HG02763 (cell line): ENCODE data around the gene CORO2B.
"Not testable (repeated sequence)": the region's sequence is repeated elsewhere in the genome, so short reads cannot be mapped to it uniquely, and the experiment has no call there.

Source experiments
- ATAC-seq: cut with Tn5 transposase; IDR thresholded peaks from one replicate; pipeline ENCODE4 v1.9.1; 2021; ENCODE audit warnings: mild to moderate bottlenecking, moderate library complexity; ENCODE audit not compliant: unreplicated experiment

The CORO2B gene

DNA sequence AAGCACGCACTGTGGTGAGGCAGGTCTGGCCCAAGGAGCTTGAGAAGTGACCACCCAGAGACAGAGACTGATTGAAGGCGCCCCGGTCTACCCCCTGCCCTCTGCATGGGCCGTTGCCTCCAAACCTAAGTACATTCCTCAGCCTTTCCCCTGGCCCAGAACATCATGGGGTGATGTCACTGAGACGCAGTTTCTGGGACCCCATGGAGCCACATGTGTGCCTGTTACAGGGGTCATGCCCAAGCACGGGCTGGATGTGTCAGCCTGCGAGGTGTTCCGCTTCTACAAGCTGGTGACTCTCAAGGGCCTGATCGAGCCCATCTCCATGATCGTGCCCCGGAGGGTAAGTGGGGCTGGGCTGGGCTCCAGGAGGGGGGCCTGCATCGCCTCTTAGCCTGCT is 139.7 kb downstream of the CORO2B start:
- ATAC-seq: no peak

DNA sequence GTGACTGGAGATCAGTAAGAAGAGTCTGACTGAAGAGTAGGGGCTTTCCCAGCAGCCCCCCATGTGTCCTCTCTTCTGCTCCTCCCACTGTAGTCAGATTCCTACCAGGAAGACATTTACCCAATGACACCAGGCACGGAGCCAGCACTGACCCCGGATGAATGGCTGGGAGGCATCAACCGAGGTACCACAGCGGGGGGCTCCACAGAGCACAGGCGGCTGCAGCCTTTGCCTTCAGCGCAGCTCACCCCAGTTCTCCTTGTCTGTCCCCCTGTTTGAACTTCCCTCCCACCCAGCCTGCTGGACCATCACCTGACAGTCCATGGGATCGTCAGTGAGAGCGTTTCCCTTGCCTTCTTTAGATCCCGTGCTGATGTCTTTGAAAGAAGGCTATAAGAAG is 140.3 kb downstream of the CORO2B start:
- ATAC-seq: no peak

DNA sequence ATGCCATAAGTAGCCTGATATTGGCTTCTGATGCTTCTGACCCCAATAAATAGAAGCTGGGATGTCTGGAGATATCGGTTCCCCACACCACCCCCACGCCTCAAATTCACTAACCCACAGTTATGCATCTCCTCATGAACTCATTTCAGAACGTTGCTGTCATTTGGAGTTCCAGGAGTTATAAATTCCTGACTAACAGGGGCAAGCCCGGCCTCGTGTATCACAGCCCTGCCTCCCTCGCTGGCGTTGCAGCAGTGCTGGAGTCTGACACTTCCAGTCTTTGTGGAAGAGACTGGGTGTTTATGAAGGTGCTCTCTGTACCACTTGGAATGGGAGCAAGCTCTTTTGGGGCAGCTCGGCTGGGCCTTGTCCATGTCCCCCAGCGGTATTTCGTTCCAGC is 140.9 kb downstream of the CORO2B start:
- no peak for ATAC-seq

DNA sequence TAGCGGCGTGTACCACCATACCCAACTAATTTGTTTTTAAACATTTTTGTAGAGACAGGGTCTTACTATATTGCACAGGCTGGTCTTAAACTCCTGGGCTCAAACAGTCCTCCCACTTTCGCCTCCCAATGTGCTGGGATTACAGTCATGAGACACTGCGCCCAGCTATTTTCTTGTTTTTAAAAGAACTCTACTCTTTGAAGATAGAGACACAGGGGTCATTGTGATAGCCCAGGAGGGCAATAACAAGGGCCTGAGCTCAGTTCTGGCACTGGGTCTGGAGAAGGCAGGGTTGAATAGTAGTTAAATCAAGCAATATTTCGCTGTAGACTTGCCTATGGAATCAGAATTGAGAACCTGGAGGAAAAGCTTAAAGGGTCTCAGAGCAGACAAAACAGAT is 143.1 kb downstream of the CORO2B start:
- no peak for ATAC-seq

DNA sequence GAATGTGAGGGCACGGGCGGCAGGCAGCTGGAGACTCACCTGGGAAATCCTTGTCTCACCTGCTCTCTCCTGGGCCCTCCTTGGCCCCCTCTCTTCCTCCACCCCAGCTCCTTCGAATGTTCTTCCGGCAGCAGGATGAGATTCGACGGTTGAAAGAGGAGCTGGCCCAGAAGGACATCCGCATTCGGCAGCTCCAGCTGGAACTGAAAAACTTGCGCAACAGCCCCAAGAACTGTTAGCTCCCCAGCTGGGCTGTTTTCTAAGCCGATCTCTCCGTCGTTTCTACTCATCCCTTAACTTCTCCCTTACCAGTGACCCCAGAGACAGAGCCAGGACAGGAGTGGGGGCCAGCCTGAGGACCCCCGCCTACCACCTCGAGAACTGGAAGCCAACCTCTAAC is 146.9 kb downstream of the CORO2B start:
- no peak for ATAC-seq

DNA sequence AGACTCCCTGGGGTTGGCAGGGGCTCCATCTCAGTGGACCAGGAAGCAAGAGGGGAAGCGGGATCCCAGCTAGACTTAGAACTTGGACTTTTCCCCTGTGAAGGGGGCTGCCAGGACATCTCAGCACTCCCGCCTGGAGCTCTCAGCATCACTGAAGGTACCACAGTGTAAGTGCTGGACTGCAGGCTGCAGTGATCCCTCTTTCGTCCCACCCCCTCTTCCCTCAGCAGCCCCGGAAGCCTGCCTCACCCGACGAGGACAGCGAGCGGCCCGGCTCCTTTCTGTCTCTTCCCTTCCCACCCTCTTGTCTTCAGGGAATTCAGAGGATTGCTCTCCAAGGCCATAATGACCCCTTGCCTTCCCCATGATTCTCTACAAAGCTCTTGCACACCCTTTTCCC is 147.5 kb downstream of the CORO2B start:
- no peak for ATAC-seq

DNA sequence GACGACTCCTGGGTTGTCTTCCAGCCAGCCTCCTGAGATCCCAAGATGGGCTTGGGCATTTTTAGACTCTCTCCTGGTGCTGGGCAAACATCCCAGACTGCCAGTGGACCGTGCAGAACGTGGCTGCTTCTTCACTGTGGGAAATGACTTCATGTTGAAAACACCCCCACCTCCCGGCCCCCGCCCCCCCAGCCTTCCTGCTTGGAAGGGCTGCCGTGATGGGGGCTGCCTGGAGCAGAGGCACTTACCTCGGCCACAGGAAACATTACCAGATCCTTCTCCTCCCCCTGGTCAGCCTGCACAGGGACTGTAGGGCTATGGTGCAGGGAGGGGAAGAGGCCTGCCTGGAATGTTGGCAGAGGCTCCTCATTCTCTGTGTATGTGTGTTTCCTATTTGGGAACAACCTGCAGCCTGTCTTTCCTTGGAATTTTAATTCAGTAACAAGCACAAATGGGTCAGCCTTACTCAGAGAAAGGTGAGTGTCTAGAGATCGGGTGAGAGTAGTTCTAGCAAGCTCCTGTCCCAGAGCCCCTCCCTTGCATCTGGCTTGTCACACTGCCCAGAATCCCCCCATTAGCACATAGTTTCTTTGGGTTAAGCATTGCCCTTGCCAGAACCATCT is 151.1 kb downstream of the CORO2B start:
- ATAC-seq: no peak

DNA sequence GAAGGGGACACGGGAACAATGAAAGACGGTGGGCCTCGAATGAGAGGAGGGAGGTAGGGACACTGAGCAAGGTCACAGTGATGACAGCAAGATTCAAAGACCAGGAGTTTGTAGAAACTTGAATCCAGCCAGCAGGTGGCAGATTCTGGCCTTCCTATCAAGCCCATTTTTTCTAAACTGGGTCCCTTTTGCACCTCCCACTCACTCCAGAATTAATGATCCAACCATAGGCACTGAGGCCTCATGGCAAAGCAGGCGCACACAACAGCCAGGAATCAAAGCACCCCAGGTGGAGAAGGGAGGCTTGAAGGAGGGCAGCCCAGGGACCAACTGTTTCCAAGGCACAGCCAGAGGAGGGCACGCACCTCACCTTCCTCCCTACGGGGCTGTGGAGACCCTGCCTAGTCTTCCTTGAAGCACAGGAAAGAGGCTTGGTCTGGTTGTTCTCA is 151.7 kb downstream of the CORO2B start:
- no peak for ATAC-seq

DNA sequence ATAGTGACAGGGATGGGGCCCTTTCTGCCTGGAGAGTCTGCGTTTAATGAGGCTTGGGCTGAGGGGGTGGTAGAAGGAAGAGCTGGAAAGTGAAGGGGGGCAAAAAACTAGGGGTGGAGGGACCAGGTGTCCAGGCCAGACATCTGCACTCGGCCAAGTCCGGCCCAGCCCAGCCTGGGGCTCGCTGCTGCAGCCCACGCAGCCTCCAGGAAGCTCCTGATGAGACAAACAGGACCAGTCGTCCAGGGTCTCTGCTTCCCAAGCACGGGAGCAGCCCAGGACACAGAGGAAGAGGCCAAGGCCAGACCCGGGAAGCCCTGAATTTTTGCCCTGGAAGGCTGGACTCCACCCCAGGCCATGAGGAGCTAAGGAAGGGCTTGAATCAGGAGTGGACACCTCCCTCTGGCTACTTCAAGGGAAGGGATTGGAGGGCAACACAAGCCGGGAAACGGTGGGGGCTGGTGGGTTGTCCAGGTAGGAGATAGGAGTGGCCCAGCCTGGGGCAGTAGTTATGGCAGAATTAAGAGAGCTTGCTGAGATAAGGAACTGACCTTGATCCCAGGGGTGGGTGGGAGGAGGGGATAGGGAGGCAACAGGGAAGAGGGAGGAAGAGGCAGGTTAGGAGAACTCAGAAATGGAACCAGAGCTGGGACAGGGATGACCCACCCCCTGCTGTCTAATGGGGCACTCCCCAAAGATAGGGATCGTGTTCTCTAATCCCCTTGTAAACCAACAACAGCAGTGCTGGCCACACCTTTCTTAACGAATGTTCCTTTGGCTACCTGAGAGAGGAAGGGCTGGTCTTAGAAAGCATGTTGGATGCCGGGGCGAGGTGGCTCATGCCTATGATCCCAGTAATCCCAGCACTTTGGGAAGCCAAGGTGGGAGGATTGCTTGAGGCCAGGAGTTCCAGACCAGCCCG is 152.4 kb downstream of the CORO2B start:
- ATAC-seq: no peak

DNA sequence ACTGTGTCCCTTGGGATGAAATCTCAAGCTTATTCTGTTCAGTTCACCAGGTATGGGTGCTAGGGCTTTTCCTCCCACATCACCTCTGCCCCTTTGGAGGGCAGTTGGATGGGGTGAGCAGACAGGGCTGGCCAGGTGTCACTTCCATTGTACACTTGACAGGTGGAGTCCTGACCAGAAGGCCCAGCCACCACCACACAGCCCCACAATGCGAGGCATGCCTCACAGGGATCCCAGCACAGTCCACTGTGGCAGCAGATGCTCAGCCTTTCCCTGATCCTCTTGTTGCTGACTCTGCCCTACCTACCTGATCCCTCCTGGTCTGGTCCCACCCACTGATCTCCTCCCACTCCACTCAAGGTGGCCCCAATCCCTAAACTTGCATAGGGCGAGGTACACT is 153.7 kb downstream of the CORO2B start:
- ATAC-seq: no peak

DNA sequence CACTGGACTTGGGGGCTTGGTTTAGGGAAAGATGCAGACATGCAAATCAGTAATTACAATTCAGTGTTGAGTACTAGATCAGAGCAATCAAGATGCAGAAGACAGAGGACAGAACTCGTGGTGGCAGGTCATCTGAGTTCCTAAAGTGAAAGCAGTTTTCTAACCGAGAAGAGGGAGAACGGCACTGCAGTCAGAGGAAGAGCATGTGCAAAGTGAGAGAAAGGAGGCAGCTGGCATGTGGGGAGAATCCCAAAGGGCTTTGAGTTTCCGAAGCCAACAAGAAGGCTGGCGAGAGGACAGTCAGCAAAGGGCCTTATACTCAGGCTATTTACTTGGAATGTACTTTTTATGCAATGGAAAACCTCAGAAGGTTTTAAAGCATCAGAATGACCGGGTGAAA is 154.9 kb downstream of the CORO2B start:
- no peak for ATAC-seq

DNA sequence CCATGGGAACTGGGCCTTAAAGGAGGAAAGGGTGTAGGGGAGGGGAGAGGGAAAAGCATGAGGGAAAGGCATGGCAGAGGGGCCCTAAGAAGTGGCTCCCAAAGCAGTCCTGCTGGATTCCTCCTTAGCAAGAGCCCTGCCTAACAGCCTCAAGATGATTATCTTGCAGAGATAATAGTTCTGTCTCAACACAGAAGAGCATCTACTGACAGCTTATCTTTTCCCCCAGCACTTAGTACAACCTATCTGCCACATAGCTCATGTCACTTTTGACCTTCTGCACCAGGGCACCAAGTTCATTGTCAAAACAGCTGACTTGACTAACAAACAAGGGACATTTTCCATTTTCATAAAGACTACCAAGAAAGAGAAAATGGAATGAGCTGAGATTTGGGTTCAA is 155.6 kb downstream of the CORO2B start:
- ATAC-seq: no peak

DNA sequence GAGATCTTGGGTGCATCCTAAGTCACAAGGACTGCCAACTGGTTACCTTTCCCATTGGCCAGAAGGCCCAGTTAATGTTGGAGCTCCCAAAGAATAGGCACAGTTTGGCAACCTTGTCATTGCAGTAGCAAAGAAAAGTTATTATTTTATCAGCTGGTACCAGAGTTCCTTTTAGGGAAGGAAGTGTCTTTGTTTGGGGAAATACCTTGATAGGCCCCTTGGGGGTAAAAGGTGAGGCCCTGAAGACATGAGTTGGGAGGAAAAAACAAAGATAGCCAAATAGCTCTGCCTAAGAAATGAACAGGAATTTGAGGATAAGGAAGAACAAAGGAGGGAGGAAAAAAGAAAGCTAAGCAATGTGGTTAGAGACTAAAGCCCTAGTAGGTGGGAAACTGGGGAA is 156.1 kb downstream of the CORO2B start:
- ATAC-seq: no peak

DNA sequence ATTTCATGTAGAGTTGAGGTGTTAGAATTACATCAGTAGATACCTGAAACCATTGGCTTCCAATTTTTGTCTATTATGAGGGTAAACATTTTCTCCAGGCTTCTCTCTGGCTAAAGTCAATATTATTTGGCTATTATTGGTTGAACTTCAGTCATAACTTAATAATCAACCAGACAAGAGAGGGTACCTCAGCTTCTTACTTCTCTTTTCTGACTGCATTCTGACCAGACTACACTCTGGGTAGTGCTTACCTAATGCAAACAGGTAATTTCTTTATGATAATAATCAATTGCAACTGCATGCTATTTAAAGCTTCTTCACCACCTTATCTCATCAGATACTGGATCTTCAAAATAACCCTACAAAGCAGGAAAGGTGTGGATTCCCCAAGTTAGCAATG is 156.8 kb downstream of the CORO2B start:
- ATAC-seq: no peak

DNA sequence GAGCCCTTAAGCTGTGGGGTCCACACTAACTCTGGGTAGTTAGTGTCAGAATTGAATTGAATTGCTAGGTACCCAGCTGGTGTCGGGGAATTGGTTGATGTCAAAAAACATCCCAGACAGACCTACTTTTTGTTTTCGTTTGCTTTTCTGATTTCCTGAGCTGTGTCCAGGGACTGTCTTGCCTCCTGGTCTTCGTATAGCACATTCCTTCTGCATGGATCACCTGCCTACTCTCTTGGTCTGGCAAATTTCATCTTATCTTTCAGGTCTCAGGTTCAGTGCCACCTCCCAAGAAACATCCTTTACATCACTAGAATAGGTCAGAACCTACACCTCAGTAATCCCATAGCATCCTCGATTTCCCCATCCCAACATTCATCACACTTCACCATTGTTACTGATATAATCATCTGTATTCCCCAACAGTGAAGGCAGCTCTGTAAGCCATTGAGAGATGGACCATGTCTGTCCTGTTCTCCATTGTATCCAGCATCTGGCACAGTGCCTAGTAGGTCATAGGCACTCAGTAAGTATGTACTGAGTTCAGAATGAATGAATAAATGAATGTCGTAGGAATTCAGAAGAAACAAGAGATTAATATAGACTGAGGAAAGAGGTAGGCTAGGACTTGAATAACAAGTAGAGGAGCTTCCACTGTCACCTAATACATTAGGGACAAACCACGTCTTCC is 160.7 kb downstream of the CORO2B start:
- ATAC-seq: no peak

DNA sequence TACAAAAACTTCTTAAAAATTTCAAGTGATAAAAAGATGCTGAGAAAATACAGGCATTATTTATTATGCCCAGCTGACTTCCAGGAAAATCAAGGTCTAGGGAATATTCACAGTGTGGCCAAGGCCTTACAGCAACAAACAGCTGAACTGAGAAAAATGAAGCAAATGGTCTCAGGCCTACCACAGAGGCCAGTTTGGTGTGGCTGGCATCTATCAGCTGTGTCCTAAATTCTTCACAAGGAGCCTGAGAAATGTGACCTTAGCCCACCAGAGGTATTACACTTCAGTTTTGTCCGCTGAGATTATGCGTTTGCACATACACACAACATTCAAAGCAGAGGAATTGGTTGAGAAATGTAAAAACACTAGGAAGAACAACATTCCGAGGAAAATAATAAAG is 164.5 kb downstream of the CORO2B start:
- no peak for ATAC-seq

DNA sequence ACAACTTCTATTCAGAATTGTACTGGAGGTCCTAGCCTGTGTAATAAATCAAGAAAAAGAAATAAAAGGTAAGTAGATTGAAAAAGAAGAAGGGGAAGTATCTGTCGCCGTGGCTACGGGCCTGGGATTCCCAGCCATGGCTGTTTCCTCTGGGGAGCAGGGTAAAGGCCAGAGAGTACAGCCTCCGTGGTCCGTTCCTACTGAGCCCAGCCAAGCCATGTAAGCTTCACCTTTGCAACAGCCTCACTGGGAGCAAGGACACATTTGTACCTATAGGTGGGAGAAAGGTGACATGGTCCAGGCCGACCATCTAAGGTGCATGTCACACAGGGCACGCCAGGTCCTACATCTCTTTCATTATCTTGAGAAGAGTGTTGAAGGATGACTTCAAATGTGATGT is 170.6 kb downstream of the CORO2B start:
- no peak for ATAC-seq

DNA sequence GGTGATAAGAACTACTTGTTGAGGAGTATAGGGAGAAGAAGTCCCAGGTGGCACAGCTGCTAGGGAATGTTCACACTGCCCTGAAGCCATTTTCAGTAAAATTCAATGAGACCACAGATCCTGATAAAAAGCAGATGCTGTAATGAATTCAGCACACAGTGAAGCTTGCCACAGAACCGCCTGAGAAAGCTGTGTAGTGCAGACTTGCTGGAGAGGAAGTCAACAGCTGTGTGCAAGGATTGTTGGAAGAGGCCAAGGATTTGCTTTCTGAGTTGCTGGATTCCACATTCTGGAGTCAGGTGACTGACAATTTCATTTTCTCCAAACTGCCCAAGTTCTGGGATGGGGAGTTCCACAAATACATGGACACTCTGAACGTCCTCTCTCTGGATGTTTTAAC is 171.0 kb downstream of the CORO2B start:
- ATAC-seq: no peak

DNA sequence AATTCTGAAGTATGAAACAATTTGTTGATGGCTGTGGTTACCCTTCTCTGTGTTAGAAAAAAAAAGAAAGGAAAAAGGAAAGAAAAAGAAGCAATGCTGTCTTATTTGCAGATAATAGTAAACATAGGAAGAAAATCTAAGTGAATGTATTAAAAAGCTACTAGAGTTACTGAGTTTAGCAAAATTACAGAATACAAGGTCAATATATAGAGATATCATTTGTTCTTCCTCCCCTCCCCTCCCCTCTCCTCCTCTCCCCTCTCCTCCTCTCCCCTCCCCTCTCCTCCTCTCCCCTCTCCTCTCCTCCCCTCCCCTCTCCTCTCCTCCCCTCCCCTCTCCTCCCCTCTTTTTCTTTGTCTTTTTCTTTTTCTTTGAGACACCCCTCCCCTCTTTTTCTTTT is 172.8 kb downstream of the CORO2B start:
- ATAC-seq: no peak

DNA sequence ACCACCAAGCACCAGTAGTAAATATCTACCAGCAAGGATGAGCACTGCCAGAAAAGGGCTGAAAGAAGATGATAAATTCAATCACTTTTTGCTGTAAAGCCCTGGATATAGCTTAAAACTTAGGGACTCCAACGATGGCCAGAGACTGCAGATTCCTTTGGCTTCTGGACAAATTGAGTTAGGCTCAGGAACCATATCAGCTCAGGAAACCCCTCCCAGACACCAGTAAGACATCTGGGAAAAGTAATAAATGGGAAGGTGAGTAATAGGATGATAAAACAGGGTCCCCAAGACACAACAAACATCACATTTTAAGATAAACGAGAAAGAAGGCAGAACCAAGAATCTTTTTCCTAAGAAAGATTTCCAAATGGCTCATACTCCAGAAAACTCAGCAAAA is 176.9 kb downstream of the CORO2B start:
- no peak for ATAC-seq

DNA sequence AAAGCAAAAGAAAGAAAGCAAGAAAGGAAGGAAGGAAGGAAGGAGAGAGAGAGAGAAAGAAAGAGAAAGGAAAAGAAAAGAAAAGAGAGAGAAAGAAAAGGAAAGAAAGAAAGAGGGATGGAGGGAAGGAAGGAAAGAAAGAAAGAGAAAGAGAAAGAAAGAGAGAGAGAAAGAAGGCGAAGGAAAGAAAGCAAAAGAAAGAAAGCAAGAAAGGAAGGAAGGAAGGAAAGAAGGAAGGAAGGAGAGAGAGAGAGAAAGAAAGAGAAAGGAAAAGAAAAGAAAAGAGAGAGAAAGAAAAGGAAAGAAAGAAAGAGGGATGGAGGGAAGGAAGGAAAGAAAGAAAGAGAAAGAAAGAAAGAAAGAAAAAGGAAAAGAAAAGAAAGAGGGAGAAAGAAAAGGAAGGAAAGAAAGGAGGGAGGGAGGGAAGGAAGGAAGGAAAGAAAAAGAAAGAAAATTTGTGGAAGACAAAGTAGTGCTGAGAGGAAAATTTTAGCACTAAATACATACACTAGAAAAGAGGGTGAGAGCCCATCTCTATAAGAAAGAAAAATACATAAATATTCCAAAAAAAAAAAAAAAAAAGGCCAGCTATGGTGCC is 181.3 kb downstream of the CORO2B start:
- not testable (repeated sequence) for ATAC-seq
